ENCODE measurements around the gene AFP.
A peak's percentile ranks its signal among the peaks of the same experiment; 100 is the strongest.

AFP gene

DNA sequence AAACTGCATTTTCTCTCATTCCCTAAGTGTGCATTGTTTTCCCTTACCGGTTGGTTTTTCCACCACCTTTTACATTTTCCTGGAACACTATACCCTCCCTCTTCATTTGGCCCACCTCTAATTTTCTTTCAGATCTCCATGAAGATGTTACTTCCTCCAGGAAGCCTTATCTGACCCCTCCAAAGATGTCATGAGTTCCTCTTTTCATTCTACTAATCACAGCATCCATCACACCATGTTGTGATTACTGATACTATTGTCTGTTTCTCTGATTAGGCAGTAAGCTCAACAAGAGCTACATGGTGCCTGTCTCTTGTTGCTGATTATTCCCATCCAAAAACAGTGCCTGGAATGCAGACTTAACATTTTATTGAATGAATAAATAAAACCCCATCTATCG is 2.9 kb upstream of the AFP start:
- DNase-seq (ENCODE audit: low read depth), result no peak
- H3K4me3 ChIP-seq (ENCODE audit: low read depth, low read length), result no peak overlapping the region

DNA sequence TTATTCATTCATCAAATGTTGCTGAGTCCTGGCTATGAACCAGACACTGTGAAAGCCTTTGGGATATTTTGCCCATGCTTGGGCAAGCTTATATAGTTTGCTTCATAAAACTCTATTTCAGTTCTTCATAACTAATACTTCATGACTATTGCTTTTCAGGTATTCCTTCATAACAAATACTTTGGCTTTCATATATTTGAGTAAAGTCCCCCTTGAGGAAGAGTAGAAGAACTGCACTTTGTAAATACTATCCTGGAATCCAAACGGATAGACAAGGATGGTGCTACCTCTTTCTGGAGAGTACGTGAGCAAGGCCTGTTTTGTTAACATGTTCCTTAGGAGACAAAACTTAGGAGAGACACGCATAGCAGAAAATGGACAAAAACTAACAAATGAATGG is 1.7 kb upstream of the AFP start:
- H3K4me3 ChIP-seq (ENCODE audit: low read depth, low read length), result no peak overlapping the region
- no peak for DNase-seq (ENCODE audit: low read depth)

DNA sequence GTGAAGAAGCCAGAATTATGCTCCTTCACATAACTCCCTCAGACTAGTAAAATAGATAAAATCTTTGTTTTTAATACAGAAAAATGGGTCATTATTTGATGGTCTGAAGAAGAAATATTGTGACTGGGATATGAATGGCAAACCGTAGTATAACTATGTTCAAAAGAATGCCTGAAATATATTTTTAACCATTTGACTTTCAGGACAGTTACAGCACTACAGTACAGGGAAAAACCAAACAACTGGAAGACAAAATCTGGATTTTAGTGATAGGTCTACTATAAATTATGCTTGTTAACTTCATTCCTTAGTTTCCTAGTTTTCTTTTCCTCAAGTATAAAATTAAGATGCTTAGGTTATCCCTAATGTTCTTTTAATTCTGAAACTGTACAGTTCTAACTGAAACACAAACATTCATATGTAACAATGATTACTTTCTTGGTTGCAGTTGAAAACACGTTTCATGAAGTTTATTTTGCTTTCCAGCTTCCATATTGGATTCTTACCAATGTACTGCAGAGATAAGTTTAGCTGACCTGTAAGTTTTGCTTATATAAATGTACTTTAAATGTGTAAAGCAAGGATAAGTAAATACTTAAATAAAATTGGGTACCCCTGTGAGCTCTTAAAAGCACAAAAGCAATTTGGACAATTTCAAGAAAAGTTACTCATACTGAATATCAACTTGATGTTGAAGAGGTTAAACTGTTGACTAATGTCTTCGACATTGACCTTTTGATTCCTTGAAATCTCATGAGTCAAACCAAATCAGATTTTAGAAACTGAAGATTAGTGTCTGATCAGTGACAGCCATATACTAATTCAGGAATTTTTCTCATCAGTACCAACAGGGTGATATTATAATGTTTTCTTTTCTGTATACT is 895 bp downstream of the AFP start:
- no peak for DNase-seq (ENCODE audit: low read depth)
- H3K4me3 ChIP-seq (ENCODE audit: low read depth, low read length), result no peak overlapping the region

DNA sequence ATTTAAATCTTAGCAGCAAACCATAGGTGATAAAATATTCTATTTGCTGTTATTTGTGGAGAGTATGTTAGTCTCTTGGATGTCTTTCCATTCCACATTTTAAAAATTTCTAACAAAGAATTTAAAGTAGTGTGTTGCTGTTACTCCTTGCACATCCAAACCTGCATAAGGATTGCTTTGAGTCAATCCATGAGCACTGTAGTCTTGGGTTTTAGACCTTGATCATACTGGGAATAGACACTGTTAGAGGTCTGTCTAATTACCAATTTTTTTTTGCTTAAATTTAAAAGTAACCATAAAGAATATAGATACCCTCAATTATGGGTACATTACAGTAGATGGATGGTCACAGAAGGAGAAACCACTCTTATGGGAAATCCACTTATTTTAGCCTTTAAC is 1.5 kb downstream of the AFP start:
- no peak overlapping the region for H3K4me3 ChIP-seq (ENCODE audit: low read depth, low read length)
- no peak for DNase-seq (ENCODE audit: low read depth)

DNA sequence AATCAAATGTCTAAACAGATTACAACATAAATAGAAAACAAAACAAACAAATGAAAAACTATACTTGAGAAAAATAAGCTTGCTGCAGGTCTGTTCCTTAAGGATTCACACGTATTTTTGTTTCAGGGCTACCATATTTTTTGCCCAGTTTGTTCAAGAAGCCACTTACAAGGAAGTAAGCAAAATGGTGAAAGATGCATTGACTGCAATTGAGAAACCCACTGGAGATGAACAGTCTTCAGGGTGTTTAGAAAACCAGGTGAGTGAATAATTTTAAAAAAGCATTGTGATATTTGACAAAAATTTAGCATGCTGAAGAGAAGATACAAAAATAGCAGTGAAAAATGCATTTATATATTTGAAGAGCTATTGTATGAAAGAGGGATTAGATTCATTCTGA is 2.0 kb downstream of the AFP start:
- no peak for DNase-seq (ENCODE audit: low read depth)
- H3K4me3 ChIP-seq (ENCODE audit: low read depth, low read length), result no peak overlapping the region

DNA sequence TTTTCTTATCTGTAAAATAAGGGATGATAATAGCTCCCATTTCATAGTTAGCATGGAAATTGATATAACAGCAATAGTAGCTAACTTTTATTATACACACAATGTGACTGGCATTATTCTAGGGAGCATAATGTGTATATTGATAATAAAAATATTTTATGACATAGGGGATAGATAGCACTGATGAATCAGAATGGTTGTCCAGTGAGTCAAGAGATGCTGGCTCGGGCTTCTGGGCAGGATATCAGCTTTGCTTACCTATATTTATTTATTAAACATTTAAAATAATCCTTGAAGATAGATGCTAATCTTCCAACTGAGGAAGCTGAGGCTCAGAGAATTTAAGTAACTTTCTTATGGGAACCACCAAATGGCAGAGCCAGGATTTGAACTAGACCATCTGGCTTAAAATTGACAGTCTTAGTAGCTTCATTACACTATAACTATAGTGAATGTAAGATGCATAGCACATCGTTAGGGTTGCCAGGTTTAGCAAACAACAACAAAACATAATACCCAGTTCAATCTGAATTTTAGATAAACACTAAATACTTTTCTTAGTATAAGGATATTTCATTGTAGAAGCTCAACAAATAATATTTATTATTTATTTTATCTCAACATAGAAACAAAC is 2.7 kb downstream of the AFP start:
- no peak for DNase-seq (ENCODE audit: low read depth)
- no peak overlapping the region for H3K4me3 ChIP-seq (ENCODE audit: low read depth, low read length)

DNA sequence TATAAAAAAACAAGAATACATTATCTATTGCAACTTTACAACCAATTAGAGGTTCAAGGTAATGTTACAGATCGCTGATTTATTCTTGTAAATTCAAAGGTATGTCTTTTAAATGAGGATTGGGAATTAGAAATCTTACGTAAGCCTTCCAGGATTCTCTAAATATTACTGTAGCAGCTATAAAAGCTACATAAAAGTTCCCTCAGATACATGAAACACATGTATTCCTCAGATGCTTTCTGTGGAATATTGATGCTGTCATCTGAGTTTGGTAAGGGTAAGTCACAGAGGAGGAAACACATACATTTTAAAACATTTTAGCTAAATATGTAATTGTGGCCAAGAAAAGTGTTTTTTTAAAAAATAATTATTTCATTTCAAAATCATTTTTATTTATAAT is 3.4 kb downstream of the AFP start:
- no peak overlapping the region for H3K4me3 ChIP-seq (ENCODE audit: low read depth, low read length)
- DNase-seq (ENCODE audit: low read depth), result no peak

DNA sequence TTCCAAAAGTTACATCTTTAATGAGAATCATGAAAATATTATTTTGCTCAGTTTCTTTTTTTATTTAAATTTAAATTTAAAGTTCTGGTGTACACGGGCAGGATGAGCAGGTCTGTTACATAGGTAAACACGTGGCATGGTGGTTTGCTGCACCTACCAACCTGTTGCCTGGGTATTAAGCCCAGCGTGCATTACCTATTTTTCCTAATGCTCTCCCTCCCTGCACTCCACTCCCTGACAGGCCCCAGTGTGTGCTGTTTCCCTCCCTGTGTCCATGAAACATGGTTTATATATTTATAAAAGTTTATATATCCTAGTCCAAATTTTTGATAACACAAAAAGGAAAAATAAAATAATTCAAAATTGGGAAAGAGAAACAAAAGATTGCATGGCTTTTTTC is 4.0 kb downstream of the AFP start:
- no peak overlapping the region for H3K4me3 ChIP-seq (ENCODE audit: low read depth, low read length)
- no peak for DNase-seq (ENCODE audit: low read depth)

DNA sequence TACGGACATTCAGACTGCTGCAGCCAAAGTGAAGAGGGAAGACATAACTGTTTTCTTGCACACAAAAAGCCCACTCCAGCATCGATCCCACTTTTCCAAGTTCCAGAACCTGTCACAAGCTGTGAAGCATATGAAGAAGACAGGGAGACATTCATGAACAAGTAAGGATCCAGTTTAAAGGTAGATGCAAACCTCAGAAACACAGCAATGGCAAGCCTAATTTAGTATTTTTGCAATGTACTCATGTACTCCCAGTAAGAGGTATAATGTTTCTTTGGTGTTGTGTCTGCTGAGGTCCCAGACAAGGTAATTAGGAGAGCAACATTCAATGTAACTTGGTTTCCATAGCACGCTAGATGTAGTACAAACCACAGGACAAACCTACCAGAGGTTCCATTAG is 4.6 kb downstream of the AFP start:
- no peak overlapping the region for H3K4me3 ChIP-seq (ENCODE audit: low read depth, low read length)
- no peak for DNase-seq (ENCODE audit: low read depth)

DNA sequence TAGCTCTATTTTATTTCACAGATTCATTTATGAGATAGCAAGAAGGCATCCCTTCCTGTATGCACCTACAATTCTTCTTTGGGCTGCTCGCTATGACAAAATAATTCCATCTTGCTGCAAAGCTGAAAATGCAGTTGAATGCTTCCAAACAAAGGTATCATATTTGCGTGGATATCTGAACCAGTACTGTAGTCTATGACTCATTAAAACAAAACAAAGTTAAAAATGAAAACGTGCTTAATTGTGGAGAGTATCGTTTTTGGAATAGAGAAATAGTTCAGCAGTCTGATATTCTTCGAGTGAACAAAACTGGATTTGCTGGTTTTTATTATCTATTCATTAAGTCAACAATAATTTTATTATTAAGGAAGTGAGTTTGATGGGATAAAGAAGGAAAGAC is 6.3 kb downstream of the AFP start:
- no peak for DNase-seq (ENCODE audit: low read depth)
- no peak overlapping the region for H3K4me3 ChIP-seq (ENCODE audit: low read depth, low read length)

DNA sequence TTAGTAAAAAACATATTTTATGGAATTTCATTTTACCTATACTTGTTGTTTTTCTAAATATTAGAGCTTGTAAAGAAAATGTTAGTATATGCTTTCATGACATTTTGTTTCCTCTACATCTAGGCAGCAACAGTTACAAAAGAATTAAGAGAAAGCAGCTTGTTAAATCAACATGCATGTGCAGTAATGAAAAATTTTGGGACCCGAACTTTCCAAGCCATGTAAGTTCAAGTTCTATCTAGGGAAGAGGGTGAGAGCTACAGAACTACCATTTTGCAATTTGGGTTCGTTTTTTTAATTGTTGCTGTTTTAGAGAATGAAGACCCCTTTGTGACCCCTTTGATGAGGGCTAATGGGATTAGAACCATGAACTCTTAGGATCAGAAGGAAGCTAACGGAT is 7.2 kb downstream of the AFP start:
- no peak overlapping the region for H3K4me3 ChIP-seq (ENCODE audit: low read depth, low read length)

DNA sequence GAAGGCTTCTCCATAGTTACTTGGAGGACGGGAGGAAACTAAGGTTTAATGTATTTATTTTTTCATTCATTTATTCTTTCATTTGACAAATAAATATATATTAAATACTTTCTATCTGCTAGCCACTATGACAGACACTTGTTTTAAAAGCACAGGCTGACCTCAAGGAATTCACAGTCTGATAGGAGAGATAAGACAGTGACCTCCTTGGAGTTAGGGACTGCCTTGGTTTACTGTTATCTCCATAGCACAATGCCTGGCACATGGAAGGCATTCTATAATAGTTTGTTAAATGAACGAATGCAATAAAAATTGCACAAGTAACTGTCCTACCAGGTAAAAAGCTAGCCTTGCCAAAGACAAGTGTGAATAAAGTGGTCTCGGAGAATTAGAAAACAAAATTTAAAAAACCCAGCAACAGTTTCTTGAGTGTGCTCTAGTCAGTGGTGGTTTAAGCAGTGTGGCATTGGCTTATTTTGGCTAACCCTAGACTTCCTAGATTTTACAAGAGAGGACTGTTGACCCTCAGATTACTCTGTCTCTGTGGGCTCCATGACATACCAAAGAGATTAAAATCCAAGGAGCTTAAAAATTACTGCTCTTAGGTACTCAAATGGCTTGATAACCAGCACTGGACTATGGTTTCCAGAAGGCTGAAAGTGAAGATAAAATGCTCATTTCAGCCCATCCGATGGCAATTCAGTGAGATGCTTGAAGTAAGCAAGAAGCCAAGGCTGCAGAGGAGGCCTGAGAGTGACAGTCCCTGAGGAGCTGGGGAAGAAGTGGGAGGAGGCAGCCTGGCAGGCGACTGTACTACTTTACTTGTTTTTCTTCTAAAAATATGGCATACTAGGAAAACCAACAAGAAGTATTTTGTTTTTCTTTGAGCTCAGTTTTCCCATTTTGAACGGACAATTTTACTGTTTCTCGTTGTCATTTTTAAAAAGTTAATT is 9.6 kb downstream of the AFP start:
- DNase-seq (ENCODE audit: low read depth), result no peak
- no peak overlapping the region for H3K4me3 ChIP-seq (ENCODE audit: low read depth, low read length)

More for the DNA sequence above, 7.2 kb downstream of the AFP start:
- no peak for DNase-seq (ENCODE audit: low read depth)

DNA sequence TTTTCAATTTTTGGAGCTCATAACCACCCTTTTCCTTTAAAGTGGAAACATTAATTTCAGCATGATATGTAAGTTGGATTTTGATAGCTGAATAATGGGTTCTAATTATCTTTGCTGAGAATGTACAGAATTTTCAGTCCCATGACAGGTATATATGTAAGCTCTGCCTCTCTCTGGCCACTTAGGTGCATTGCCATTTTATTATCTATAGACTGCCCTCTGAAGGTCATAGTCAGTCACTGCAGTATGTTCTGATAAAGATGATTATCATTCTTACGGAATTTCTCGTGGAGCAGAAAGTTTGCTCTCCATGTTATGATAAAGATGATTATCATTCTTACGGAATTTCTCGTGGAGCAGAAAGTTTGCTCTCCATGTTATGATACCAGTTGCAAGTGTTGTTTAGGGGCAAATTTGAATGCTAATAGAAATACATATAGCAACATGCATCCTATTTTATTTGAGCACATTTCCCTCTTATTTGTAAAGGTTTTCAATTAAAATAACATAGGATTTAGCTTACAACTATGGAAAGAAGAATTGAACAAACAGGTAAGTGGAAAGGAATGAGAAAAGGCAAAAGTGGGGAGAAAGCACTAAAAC is 10.4 kb downstream of the AFP start:
- no peak overlapping the region for H3K4me3 ChIP-seq (ENCODE audit: low read depth, low read length)
- no peak for DNase-seq (ENCODE audit: low read depth)

DNA sequence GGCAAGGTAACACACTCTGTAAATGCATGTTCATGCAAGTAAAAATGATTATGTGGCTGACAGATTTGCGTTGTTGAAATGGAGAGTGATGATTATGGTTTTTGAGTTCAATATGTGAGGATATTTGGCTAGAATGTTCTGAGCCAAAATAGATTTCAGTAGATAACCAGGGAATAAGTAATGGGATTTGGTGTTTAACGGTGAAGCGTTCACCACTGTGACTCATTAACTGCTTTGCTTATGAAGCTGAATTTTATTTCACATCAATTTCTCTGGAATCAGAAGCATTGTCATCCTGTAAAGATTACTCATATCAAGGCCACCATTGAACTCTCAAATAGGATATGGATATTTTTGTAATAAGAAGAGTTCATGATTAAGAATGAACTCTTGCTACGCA is 11.7 kb downstream of the AFP start:
- no peak overlapping the region for H3K4me3 ChIP-seq (ENCODE audit: low read depth, low read length)
- no peak for DNase-seq (ENCODE audit: low read depth)

DNA sequence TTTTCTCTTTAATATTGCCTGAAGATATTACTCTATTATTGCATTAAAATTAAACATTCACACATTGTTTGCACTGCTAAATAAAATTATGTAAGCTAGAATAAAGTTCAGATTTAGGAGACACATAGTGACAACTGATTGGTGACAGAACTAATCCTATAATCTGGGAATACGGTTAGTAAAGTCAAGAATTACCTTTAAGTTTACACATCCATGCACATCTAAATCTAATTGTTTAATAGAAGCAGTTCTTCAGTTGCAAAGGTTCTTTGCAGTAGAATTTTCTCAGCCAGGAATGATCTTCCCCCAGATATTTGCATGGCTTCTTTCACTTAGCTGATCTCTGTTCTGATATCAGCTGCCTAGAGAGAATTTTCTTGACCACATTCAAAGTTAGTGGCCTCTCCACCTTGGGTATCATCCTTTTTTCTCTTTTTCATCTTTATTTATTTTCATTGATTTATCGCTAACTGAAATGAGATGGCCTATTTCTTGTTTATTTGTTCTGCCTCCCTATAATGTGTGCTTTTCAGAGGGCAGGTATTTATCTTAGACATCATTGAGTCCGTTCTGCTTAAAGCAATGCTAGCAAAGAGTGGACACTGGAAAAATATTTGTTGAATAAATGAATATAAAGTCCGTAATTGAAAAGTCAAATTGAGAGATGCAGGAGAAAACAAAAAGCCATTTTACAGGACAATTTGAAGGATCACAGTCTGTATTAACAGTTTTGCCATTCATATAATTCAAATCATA is 12.6 kb downstream of the AFP start:
- DNase-seq (ENCODE audit: low read depth), result no peak
- H3K4me3 ChIP-seq (ENCODE audit: low read depth, low read length), result no peak overlapping the region

DNA sequence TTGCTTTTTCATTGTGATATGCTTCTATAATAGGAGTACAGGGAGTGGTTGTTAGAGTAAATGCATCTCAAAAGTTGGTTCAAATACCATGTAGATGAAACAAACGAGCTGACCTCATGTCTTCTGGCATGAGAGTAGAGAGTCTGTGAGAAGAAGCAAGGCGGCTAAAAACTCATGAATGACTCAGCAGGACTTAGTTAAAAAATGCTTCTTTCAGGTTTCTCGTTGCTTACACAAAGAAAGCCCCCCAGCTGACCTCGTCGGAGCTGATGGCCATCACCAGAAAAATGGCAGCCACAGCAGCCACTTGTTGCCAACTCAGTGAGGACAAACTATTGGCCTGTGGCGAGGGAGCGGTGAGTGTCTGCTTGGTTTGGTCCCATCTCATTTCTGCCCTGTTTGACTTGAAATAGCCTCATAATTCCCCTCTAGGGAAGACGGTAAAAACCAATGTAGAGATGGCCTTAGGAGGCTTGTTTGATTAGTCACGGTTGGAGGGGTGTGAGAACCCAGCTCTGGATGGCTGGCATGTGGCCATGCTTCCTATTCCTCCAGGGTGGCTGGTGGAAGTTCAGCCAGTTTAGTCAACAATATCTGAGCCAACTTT is 14.5 kb downstream of the AFP start:
- peak; percentile 72 for DNase-seq (ENCODE audit: low read depth)
- H3K4me3 ChIP-seq (ENCODE audit: low read depth, low read length), result no peak overlapping the region

DNA sequence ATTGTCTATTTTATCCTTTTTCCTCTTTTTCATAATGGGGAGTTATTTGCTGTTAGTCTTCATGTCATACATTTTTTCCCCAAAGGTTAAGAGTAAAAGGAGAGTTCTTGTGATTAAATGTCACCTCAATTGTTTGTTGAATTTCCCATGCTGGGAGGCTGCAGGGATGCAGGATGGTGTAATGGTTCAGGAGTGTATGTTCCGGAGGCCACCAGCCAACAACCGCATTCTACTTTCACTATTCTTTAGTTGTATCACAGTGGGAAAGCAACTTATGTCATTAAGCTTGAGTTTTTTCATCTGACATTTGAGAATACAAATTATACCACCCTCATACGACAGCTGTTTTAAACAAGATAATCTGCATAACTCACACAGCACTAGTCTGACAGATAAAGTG is 15.4 kb downstream of the AFP start:
- no peak overlapping the region for H3K4me3 ChIP-seq (ENCODE audit: low read depth, low read length)
- peak; percentile 31 for DNase-seq (ENCODE audit: low read depth)

DNA sequence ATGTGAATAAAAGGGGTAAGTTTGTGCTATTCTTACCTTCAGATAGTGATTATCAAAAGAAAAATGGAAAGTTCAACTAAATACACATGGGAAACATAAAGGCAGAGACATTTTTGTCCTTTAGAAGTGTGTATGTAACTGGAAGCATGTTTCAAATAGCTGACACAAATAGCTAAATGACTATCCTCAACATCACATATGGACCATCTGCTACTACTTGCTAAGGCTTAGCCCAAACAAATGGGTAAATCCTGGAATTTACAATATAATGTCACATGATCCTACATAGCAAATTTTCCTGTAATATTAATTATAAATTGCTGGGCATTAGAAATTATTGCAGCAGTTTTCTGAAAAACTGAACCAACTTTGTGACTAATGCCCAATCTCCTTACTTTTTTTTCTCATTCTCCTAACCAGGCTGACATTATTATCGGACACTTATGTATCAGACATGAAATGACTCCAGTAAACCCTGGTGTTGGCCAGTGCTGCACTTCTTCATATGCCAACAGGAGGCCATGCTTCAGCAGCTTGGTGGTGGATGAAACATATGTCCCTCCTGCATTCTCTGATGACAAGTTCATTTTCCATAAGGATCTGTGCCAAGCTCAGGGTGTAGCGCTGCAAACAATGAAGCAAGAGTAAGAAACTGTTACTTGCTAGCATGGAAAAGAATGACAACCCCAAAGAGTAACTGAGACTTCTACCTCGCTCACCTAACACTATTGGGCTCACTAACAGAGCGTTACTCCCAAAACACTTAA is 16.1 kb downstream of the AFP start:
- DNase-seq (ENCODE audit: low read depth), result no peak
- H3K4me3 ChIP-seq (ENCODE audit: low read depth, low read length), result no peak overlapping the region
